GM12878 (cell line): ENCODE data around the gene LETM1. TPM values are rescaled to one million over a fixed set of nuclear protein-coding genes. Genes with fewer than 3 reads are reported as not detected.

Experiments
- ATAC-seq: fragments of 200-7000 bp; cut with Tn5 transposase; 3 replicates; pipeline ENCODE4 v1.9.1; 2020; ENCODE audit warnings: mild to moderate bottlenecking, moderate library complexity
- BruUV-seq: library from RNA; stranded (reverse); fragments of 400-500 nt; replicated peaks from 2 replicates; lab custom pipeline; 2021; lab: Mats Ljungman, UMichigan
- CTCF ChIA-PET: fragments of 300-600 bp; sonication (Branson Sonifier 250); formaldehyde crosslinking; extraction: SDS; loops from one replicate; lab custom pipeline; 2021; ENCODE audit warnings: inconsistent platforms; lab: Yijun Ruan, JAX
- POLR2A ChIA-PET: fragments of 350-600 bp; formaldehyde crosslinking; extraction: SDS; loops from one replicate; lab custom pipeline; 2021; ENCODE audit warnings: inconsistent platforms; lab: Charles Lee
- RAD21 ChIA-PET: fragments of 300-600 bp; sonication (Branson Sonifier 250); formaldehyde crosslinking; loops from one replicate; lab custom pipeline; 2023; ENCODE audit warnings: antibody characterized with exemption; ENCODE audit not compliant: unreplicated experiment; lab: Charles Lee
- SMC1A ChIA-PET: fragments of 300-600 bp; sonication (Branson Sonifier 250); formaldehyde crosslinking; loops from one replicate; lab custom pipeline; 2023; ENCODE audit not compliant: unreplicated experiment, uncharacterized antibody; lab: Charles Lee
- DNase-seq: peaks from one replicate; pipeline ENCODE4 v3.0.0-alpha.2; 2011; ENCODE audit warnings: low read depth, low spot score
- FAIRE-seq: peaks from 3 replicates; lab custom pipeline; 2011; peaks lifted over from hg19 to GRCh38; lab: Jason Lieb, UNC
- H2AFZ ChIP-seq: 2 replicates; pipeline ENCODE4 v1.6.0; 2011; ENCODE audit warnings: low read depth, low read length, control low read depth; ENCODE audit not compliant: control insufficient read depth
- H3K27ac ChIP-seq: 2 replicates; pipeline ENCODE4 v1.5.1; 2011; ENCODE audit warnings: control low read depth; ENCODE audit not compliant: control insufficient read depth, insufficient read depth
- H3K27me3 ChIP-seq, 2 experiments: replicated peaks in 1 of 2; 2 replicates each; pipeline versions ENCODE4 v1.6.0 to v1.6.1; 2011; ENCODE audit warnings: low read length in 1 of 2; ENCODE audit not compliant: control insufficient read depth in 2 of 2, insufficient read depth in 2 of 2
- H3K36me3 ChIP-seq, 2 experiments: 2 replicates each; pipeline ENCODE4 v1.5.1; 2011; ENCODE audit warnings: low read length in 1 of 2; ENCODE audit not compliant: control insufficient read depth in 2 of 2, insufficient read depth in 2 of 2
- H3K4me1 ChIP-seq: 2 replicates; pipeline ENCODE4 v1.6.1; 2011; ENCODE audit warnings: mild to moderate bottlenecking, low read length, moderate library complexity, mixed read lengths; ENCODE audit not compliant: control insufficient read depth, insufficient read depth
- H3K4me2 ChIP-seq: 2 replicates; pipeline ENCODE4 v1.6.0; 2011; ENCODE audit warnings: control low read depth; ENCODE audit not compliant: control insufficient read depth, insufficient read depth
- H3K4me3 ChIP-seq: fragments of 200-600 bp; sonication (generic); 2 replicates; pipeline ENCODE4 v1.5.1; 2016
- H3K79me2 ChIP-seq: 2 replicates; pipeline ENCODE4 v1.6.0; 2011; ENCODE audit warnings: low read length; ENCODE audit not compliant: control insufficient read depth, insufficient read depth
- H3K9ac ChIP-seq: 2 replicates; pipeline ENCODE4 v1.8.0; 2011; ENCODE audit warnings: low read length, control low read depth, mixed read lengths; ENCODE audit not compliant: control insufficient read depth, insufficient read depth
- H3K9me3 ChIP-seq: replicated peaks from 3 replicates; pipeline ENCODE4 v1.5.1; 2011; ENCODE audit warnings: mild to moderate bottlenecking, low read length; ENCODE audit not compliant: control insufficient read depth, insufficient read depth
- H4K20me1 ChIP-seq: 2 replicates; pipeline ENCODE4 v1.6.0; 2011; ENCODE audit not compliant: control insufficient read depth, insufficient read depth
- BACH1 ChIP-seq: fragments of 450-650 bp; IDR thresholded peaks from 2 replicates; pipeline ENCODE4 v1.6.1; 2017; ENCODE audit warnings: mild to moderate bottlenecking, borderline replicate concordance
- EP300 ChIP-seq, 2 experiments: fragments of 150-350 bp in 1 of 2; IDR thresholded peaks; 2 replicates each; pipeline ENCODE4 v1.6.1; 2011 to 2012; ENCODE audit warnings: low read depth in 2 of 2, low read length in 2 of 2, borderline replicate concordance in 1 of 2, improper control_type of control experiment in 1 of 2, inconsistent platforms in 1 of 2; ENCODE audit not compliant: control insufficient read depth in 1 of 2
- ETV6 ChIP-seq, 2 experiments: fragments of 450-650 bp in 1 of 2; IDR thresholded peaks in 1 of 2; conservative IDR thresholded peaks in 1 of 2; 2 replicates each; pipeline ENCODE4 v1.6.1; 2014; ENCODE audit warnings: antibody characterized with exemption in 1 of 2, borderline replicate concordance in 1 of 2, low read depth in 1 of 2, mild to moderate bottlenecking in 1 of 2, moderate library complexity in 1 of 2
- GABPA ChIP-seq: IDR thresholded peaks from 2 replicates; pipeline ENCODE4 v1.6.1; 2014; ENCODE audit warnings: antibody characterized with exemption, low read depth, mild to moderate bottlenecking, inconsistent platforms
- PML ChIP-seq: IDR thresholded peaks from 2 replicates; pipeline ENCODE4 v1.6.1; 2012; ENCODE audit warnings: low read length, inconsistent platforms
- POLR2AphosphoS5 ChIP-seq: IDR thresholded peaks from 2 replicates; pipeline ENCODE4 v1.6.1; 2011; ENCODE audit warnings: mild to moderate bottlenecking, low read length, inconsistent platforms
- RAD51 ChIP-seq: fragments of 450-650 bp; IDR thresholded peaks from 2 replicates; pipeline ENCODE4 v1.6.1; 2016; ENCODE audit warnings: moderate library complexity, mild to moderate bottlenecking, inconsistent platforms
- SPI1 ChIP-seq: IDR thresholded peaks from 2 replicates; pipeline ENCODE4 v1.6.1; 2011; ENCODE audit warnings: low read depth, mild to moderate bottlenecking, low read length, moderate library complexity, borderline replicate concordance; ENCODE audit not compliant: insufficient read depth
- SUZ12 ChIP-seq: fragments of 200-600 bp; sonication (generic); IDR thresholded peaks from one replicate; pipeline ENCODE4 v1.6.1; 2018; ENCODE audit warnings: antibody characterized with exemption, mild to moderate bottlenecking; ENCODE audit not compliant: unreplicated experiment
- TCF3 ChIP-seq: IDR thresholded peaks from 2 replicates; pipeline ENCODE4 v1.6.1; 2012; ENCODE audit warnings: low read depth, mild to moderate bottlenecking, low read length, borderline replicate concordance; ENCODE audit not compliant: insufficient read depth
- WGBS: methylation state at CpG from one replicate; pipeline ENCODE4 v1.1.6; 2016; ENCODE audit warnings: low lambda C conversion rate; ENCODE audit not compliant: insufficient replicate concordance, insufficient coverage; ENCODE audit errors: missing lambda C conversion rate; 5-methylcytosine and 5-hydroxymethylcytosine counted together
- in situ Hi-C: fragments of 300-500 bp; cut with MboI; formaldehyde crosslinking; loops from 9 replicates; pipeline ENCODE4 v1.14.3; 2018; ENCODE audit warnings: mixed read lengths
- intact Hi-C: fragments of 100-400 bp; cut with micrococcal nuclease; formaldehyde crosslinking; loops from one replicate; pipeline ENCODE4 v1.14.2; 2022; ENCODE audit not compliant: unreplicated experiment
- polyA plus RNA-seq, 11 experiments: library from polyadenylated mRNA; depleted of rRNA in 4 of 11; unstranded in 6 of 11; stranded (reverse) in 5 of 11; fragments of >200 nt; fragmentation: Nextera tagmentation in 4 of 11; fragmentation: Illumina TruSeq in 1 of 11; extraction: Ambion mirVana in 4 of 11; extraction: Trizol in 1 of 11; gene quantifications; 1 replicate in 1 of 11; 2 replicates in 10 of 11; pipeline versions ENCODE4 v1.2.1 to v1.2.3, GENCODE V29; 2011 to 2016; ENCODE audit warnings: inconsistent platforms in 2 of 11, missing spikeins in 2 of 11, low read depth in 1 of 11
- total RNA-seq, 4 experiments: library from RNA; depleted of rRNA in 3 of 4; stranded (reverse); fragments of >200 nt in 3 of 4; fragmentation: Illumina TruSeq in 1 of 4; extraction: Trizol in 1 of 4; gene quantifications; 2 replicates each; pipeline versions ENCODE4 v1.2.1 to v1.2.3, GENCODE V29; 2013 to 2021
- TF ChIP-seq, protein P1 (sequence below): IDR thresholded peaks from 2 replicates; pipeline ENCODE4 v1.6.1; 2011; ENCODE audit warnings: low read depth, mild to moderate bottlenecking, low read length, moderate library complexity, borderline replicate concordance; ENCODE audit errors: extremely low read depth
- TF ChIP-seq, protein P2 (sequence below): IDR thresholded peaks from 2 replicates; pipeline ENCODE4 v1.6.1; 2011; ENCODE audit warnings: borderline replicate concordance, low read depth, mild to moderate bottlenecking, moderate library complexity, mixed read lengths, low read length; ENCODE audit not compliant: insufficient read depth; ENCODE audit errors: extremely low read length
- TF ChIP-seq, protein P3 (sequence below): fragments of 450-650 bp; IDR thresholded peaks from 2 replicates; pipeline ENCODE4 v1.6.1; 2017; ENCODE audit warnings: mild to moderate bottlenecking
- TF ChIP-seq, protein P4 (sequence below): fragments of 450-650 bp; IDR thresholded peaks from 2 replicates; pipeline ENCODE4 v1.6.1; 2016; ENCODE audit warnings: mild to moderate bottlenecking, moderate library complexity, borderline replicate concordance

LETM1 gene
- total and polyA plus RNA-seq, 10 of the 15 experiments (the other 5 are each of a cell fraction or from before 2014, with no cell fraction given): 2.6 to 65.2 (median 30.2) TPM

DNA sequence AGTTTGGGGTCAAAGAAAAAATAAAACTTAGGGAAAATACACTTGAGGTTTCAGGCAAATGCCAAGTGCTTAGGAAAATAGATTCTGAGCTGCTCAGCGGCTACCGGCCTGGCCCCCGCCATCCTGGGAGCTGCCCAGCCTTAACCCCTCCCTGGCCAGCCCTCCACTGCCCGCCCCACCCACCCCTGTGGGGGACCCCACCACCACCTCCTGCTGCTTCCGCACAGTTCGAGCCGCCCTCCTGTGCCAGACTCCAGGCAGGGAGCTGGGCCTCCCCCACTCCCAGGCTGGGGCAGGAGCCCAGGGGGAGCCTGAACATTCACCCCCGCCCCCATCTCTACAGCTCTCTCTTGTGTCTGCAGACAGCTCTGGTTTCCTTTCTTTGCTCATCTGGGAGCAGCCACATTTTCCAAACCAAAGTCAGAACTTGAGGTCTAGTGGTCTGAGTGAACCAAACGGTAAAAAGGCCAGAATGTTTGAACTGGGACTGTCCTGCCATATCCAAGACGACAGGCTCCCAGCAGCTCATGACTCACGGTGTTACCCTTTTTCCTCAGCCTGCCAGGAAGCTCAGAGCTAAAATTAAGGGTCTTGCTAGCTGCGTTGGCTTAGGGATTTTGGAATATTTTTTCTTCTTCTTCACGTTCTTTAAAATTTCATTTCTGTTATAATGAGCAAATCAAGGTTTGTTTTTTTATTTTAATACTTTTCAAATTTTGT, 67.5 kb downstream of the LETM1 start:
- intact Hi-C loops (no loop called here), in situ Hi-C loops (no loop called here)
- DNase-seq (no peak), FAIRE-seq (no peak), ATAC-seq (no peak)
- 25% methylated on average over 10 of the region's 13 CpGs for WGBS
- BruUV-seq: no TSS peak
- ChIA-PET RAD21 (no interaction called here), CTCF (interaction anchor here (1.0 to 1.2 kb wide), 2 partner anchors 21 to 40 kb away, joined by 3 to 4 read pairs; no protein-coding TSS in a partner anchor), POLR2A (no interaction called here), SMC1A (no interaction called here)
- Histone ChIP-seq H4K20me1 (no peaks in the 10 kb centered on the region), H3K27me3 (no peaks in the 10 kb centered on the region; a peak in 1 of 4 replicates), H3K4me3 (no peak overlapping the region), H2AFZ (no peak overlapping the region), H3K36me3 (no peaks in the 10 kb centered on the region), H3K79me2 (no peaks in the 10 kb centered on the region), H3K27ac (no peak overlapping the region), H3K4me2 (no peak overlapping the region), H3K9ac (no peak overlapping the region), H3K4me1 (no peaks in the 10 kb centered on the region), H3K9me3 (no peaks in the 10 kb centered on the region)
- TF ChIP-seq, protein P1, sequence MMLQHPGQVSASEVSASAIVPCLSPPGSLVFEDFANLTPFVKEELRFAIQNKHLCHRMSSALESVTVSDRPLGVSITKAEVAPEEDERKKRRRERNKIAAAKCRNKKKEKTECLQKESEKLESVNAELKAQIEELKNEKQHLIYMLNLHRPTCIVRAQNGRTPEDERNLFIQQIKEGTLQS: no peak
- TF ChIP-seq SPI1 (no peak), GABPA (no peak), RAD51 (no peak), EP300 (IDR thresholded peaks at IDR 0.05; ENCODE audit: borderline replicate concordance in 1 of 2, control insufficient read depth in 1 of 2, low read depth in 2 of 2, low read length in 2 of 2) (no peak), PML (no peak), ETV6 (conservative IDR thresholded peaks at IDR 0.05 in 1 of 2, IDR thresholded peaks at IDR 0.05 in 1 of 2; ENCODE audit: borderline replicate concordance in 1 of 2, low read depth in 1 of 2) (no peak), POLR2AphosphoS5 (no peak), BACH1 (no peak), SUZ12 (no peak), TCF3 (no peak)
- TF ChIP-seq, protein P2, sequence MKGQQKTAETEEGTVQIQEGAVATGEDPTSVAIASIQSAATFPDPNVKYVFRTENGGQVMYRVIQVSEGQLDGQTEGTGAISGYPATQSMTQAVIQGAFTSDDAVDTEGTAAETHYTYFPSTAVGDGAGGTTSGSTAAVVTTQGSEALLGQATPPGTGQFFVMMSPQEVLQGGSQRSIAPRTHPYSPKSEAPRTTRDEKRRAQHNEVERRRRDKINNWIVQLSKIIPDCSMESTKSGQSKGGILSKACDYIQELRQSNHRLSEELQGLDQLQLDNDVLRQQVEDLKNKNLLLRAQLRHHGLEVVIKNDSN: no peak
- TF ChIP-seq, protein P3, sequence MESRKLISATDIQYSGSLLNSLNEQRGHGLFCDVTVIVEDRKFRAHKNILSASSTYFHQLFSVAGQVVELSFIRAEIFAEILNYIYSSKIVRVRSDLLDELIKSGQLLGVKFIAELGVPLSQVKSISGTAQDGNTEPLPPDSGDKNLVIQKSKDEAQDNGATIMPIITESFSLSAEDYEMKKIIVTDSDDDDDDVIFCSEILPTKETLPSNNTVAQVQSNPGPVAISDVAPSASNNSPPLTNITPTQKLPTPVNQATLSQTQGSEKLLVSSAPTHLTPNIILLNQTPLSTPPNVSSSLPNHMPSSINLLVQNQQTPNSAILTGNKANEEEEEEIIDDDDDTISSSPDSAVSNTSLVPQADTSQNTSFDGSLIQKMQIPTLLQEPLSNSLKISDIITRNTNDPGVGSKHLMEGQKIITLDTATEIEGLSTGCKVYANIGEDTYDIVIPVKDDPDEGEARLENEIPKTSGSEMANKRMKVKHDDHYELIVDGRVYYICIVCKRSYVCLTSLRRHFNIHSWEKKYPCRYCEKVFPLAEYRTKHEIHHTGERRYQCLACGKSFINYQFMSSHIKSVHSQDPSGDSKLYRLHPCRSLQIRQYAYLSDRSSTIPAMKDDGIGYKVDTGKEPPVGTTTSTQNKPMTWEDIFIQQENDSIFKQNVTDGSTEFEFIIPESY: no peak
- TF ChIP-seq, protein P4, sequence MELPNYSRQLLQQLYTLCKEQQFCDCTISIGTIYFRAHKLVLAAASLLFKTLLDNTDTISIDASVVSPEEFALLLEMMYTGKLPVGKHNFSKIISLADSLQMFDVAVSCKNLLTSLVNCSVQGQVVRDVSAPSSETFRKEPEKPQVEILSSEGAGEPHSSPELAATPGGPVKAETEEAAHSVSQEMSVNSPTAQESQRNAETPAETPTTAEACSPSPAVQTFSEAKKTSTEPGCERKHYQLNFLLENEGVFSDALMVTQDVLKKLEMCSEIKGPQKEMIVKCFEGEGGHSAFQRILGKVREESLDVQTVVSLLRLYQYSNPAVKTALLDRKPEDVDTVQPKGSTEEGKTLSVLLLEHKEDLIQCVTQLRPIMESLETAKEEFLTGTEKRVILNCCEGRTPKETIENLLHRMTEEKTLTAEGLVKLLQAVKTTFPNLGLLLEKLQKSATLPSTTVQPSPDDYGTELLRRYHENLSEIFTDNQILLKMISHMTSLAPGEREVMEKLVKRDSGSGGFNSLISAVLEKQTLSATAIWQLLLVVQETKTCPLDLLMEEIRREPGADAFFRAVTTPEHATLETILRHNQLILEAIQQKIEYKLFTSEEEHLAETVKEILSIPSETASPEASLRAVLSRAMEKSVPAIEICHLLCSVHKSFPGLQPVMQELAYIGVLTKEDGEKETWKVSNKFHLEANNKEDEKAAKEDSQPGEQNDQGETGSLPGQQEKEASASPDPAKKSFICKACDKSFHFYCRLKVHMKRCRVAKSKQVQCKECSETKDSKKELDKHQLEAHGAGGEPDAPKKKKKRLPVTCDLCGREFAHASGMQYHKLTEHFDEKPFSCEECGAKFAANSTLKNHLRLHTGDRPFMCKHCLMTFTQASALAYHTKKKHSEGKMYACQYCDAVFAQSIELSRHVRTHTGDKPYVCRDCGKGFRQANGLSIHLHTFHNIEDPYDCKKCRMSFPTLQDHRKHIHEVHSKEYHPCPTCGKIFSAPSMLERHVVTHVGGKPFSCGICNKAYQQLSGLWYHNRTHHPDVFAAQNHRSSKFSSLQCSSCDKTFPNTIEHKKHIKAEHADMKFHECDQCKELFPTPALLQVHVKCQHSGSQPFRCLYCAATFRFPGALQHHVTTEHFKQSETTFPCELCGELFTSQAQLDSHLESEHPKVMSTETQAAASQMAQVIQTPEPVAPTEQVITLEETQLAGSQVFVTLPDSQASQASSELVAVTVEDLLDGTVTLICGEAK: no peak
